Caco-2 (cell line): ENCODE results near the gene GLE1. TPM values are rescaled to one million over a fixed set of nuclear protein-coding genes. Genes with fewer than 3 reads are reported as not detected.

Source experiments
- BruUV-seq: library from RNA; stranded (reverse); fragments of 400-500 nt; replicated peaks from 2 replicates; lab custom pipeline; 2021; lab: Mats Ljungman, UMichigan
- CTCF ChIA-PET: fragments of 300-600 bp; sonication (Branson Sonifier 250); formaldehyde crosslinking; loops from one replicate; lab custom pipeline; 2022; ENCODE audit warnings: antibody characterized with exemption; lab: Charles Lee
- POLR2A ChIA-PET: fragments of 300-600 bp; sonication (Branson Sonifier 250); formaldehyde crosslinking; loops from one replicate; lab custom pipeline; 2022; ENCODE audit warnings: antibody characterized with exemption; lab: Charles Lee
- DNase-seq, 2 experiments: peaks; one replicate each; pipeline versions ENCODE4 v3.0.0 to v3.0.0-alpha.2; 2020 to 2022
- H3K27me3 ChIP-seq: replicated peaks from 2 replicates; pipeline ENCODE4 v1.6.0; 2011; ENCODE audit warnings: low read length; ENCODE audit not compliant: control insufficient read depth, insufficient read depth
- H3K36me3 ChIP-seq: 2 replicates; pipeline ENCODE4 v1.5.1; 2011; ENCODE audit warnings: low read length; ENCODE audit not compliant: control insufficient read depth, insufficient read depth
- H3K4me1 ChIP-seq: fragments of 250-450 bp; sonication (Bioruptor Pico); 2 replicates; pipeline ENCODE4 v1.5.1; 2020; ENCODE audit warnings: mild to moderate bottlenecking
- H3K4me3 ChIP-seq: 2 replicates; pipeline ENCODE4 v1.5.1; 2011; ENCODE audit warnings: low read depth, mild to moderate bottlenecking, control low read depth, low read length
- H3K9me3 ChIP-seq: fragments of 250-450 bp; sonication (Bioruptor Pico); 2 replicates; pipeline ENCODE4 v1.5.1; 2020; ENCODE audit warnings: mild to moderate bottlenecking, moderate library complexity
- H3K27ac Mint-ChIP-seq: one replicate; pipeline ENCODE4 v1.8.0; 2022; ENCODE audit warnings: mixed read lengths; ENCODE audit not compliant: unreplicated experiment
- H3K27me3 Mint-ChIP-seq: one replicate; pipeline ENCODE4 v1.8.0; 2022; ENCODE audit warnings: mixed read lengths; ENCODE audit not compliant: insufficient read depth, unreplicated experiment
- H3K36me3 Mint-ChIP-seq: one replicate; pipeline ENCODE4 v1.8.0; 2022; ENCODE audit warnings: mild to moderate bottlenecking, mixed read lengths; ENCODE audit not compliant: insufficient read depth, unreplicated experiment
- H3K4me1 Mint-ChIP-seq: one replicate; pipeline ENCODE4 v1.8.0; 2022; ENCODE audit warnings: low read depth, mixed read lengths; ENCODE audit not compliant: unreplicated experiment
- H3K4me3 Mint-ChIP-seq: one replicate; pipeline ENCODE4 v1.8.0; 2022; ENCODE audit warnings: mild to moderate bottlenecking, moderate library complexity, mixed read lengths; ENCODE audit not compliant: unreplicated experiment
- H3K9me3 Mint-ChIP-seq: one replicate; pipeline ENCODE4 v1.8.0; 2022; ENCODE audit warnings: mixed read lengths; ENCODE audit not compliant: unreplicated experiment
- intact Hi-C: fragments of 100-400 bp; cut with micrococcal nuclease; formaldehyde crosslinking; loops from one replicate; pipeline ENCODE4 v1.10.0; 2022; ENCODE audit not compliant: unreplicated experiment
- total RNA-seq: library from RNA; stranded (reverse); gene quantifications from 2 replicates; pipeline ENCODE4 v1.2.3, GENCODE V29; 2022
- TF ChIP-seq, protein P1 (sequence below), 2 experiments: fragments of 200-600 bp in 1 of 2; IDR thresholded peaks; 1 replicate in 1 of 2; 2 replicates in 1 of 2; pipeline versions ENCODE4 v1.5.1 to v1.8.0; 2011 to 2022; ENCODE audit warnings: antibody characterized with exemption in 1 of 2, control low read depth in 1 of 2, inconsistent platforms in 1 of 2, low read depth in 1 of 2, low read length in 1 of 2, mild to moderate bottlenecking in 1 of 2, moderate library complexity in 1 of 2; ENCODE audit not compliant: insufficient read depth in 1 of 2, severe bottlenecking in 1 of 2, unreplicated experiment in 1 of 2

Gene GLE1
- total RNA-seq, 1 experiment from 2014 or later = 30.4 TPM

DNA sequence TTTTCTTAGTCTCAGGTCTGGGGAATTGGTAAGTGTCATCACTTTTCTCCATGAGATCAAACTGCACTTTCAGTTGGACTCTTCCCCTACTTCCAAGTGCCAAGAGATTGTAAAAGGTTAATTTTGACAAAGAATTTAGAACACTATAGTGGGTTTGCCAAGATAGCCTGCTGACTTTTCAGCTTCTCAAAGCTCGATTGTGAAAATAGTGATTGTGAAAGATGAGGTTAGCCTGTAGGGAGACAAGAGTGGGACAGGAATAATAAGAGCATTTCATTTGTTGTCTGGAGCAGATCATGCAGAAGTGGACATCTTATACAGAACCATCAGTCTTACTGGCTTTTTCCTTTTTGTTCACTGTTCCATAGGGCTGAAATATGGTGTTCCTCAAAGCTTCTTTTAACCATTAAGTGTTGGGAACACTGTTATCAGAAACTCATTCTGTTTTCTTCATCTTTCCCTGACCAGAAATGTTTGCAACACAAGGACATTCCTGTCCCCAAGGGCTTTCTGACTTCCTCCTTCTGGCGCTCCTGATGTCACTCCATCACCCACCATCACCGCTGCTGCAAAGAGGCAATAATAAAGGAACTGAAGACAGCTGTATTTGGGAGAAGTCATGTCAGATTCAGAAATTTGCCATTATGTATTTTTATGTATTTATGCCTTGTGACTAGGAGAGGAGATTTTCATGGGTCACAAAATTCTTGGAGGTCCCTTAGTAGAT lies 36.3 kb downstream of the GLE1 start:
- ChIA-PET CTCF (no interaction called here), POLR2A (no interaction called here)
- Mint-ChIP-seq H3K27ac (no peak overlapping the region), H3K27me3 (no peaks in the 10 kb centered on the region), H3K9me3 (no peaks in the 10 kb centered on the region), H3K36me3 (peaks cover 39% of the 10 kb centered on the region), H3K4me1 (no peaks in the 10 kb centered on the region), H3K4me3 (no peak overlapping the region)
- no TSS peak for BruUV-seq
- Histone ChIP-seq H3K27me3 (no peaks in the 10 kb centered on the region), H3K4me1 (no peaks in the 10 kb centered on the region), H3K9me3 (no peaks in the 10 kb centered on the region), H3K36me3 (no peaks in the 10 kb centered on the region; the same call in 1 of the 2 replicates), H3K4me3 (no peak overlapping the region)
- intact Hi-C loops = no loop called here
- no peak for DNase-seq
- TF ChIP-seq, protein P1, sequence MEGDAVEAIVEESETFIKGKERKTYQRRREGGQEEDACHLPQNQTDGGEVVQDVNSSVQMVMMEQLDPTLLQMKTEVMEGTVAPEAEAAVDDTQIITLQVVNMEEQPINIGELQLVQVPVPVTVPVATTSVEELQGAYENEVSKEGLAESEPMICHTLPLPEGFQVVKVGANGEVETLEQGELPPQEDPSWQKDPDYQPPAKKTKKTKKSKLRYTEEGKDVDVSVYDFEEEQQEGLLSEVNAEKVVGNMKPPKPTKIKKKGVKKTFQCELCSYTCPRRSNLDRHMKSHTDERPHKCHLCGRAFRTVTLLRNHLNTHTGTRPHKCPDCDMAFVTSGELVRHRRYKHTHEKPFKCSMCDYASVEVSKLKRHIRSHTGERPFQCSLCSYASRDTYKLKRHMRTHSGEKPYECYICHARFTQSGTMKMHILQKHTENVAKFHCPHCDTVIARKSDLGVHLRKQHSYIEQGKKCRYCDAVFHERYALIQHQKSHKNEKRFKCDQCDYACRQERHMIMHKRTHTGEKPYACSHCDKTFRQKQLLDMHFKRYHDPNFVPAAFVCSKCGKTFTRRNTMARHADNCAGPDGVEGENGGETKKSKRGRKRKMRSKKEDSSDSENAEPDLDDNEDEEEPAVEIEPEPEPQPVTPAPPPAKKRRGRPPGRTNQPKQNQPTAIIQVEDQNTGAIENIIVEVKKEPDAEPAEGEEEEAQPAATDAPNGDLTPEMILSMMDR (IDR thresholded peaks at IDR 0.05; ENCODE audit: insufficient read depth in 1 of 2, low read depth in 1 of 2, low read length in 1 of 2, severe bottlenecking in 1 of 2, unreplicated experiment in 1 of 2) = no peak

DNA sequence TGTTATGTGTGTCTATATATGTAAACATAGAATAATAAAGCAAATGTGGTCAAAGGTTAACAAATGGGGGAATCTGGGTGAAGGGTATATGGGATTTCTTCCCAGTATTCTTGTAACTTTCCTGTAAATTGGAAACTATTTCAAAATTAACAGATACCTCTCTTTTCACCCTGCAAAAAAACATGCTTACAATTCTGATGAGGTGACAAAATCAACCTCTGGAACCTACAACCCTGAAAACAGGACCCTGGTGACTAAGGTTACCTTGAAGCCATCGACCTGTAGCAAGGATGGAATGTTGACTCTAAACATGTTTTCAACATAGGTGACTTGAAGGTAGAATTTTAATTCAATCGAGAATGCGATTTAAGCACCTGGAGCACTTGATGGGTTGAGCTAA lies 42.0 kb downstream of the GLE1 start:
- Histone ChIP-seq H3K27me3 (no peaks in the 10 kb centered on the region), H3K4me1 (0 out of 2 replicates have a peak, but pooled peaks cover 3% of the 10 kb centered on the region), H3K9me3 (no peaks in the 10 kb centered on the region), H3K4me3 (no peak overlapping the region), H3K36me3 (no peaks in the 10 kb centered on the region)
- BruUV-seq = no TSS peak
- DNase-seq = no peak
- H3K27ac Mint-ChIP-seq = no peak overlapping the region
- peaks cover 2% of the 10 kb centered on the region for H3K4me1 Mint-ChIP-seq
- intact Hi-C loops = no loop called here
- CTCF ChIA-PET = no interaction called here
- H3K27me3 Mint-ChIP-seq = no peaks in the 10 kb centered on the region
- no peak overlapping the region for H3K4me3 Mint-ChIP-seq
- POLR2A ChIA-PET = no interaction called here
- H3K36me3 Mint-ChIP-seq = peaks cover 8% of the 10 kb centered on the region
- H3K9me3 Mint-ChIP-seq = no peaks in the 10 kb centered on the region
- TF ChIP-seq, protein P1 (IDR thresholded peaks at IDR 0.05; ENCODE audit: insufficient read depth in 1 of 2, low read depth in 1 of 2, low read length in 1 of 2, severe bottlenecking in 1 of 2, unreplicated experiment in 1 of 2) = no peak

DNA sequence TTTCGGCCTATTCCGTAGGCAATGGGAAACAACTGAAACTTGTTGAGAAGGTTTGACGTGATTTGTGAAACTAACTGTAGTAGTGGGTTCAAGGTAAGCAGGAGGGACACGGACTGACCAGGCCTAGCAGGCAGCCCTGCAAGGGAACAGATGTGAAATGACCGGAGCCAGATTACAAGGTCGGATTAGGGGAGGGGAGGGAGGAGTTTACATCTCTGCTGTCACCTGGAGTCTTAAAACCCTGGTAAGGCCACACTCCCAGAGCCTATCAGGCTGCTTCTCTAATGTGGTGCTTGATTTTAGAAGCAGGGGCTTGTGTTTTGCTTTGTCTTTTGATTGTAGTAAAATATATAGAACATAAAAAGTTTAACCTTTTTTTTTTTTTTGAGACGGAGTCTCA lies 44.4 kb downstream of the GLE1 start:
- Mint-ChIP-seq H3K27ac (no peak overlapping the region), H3K4me3 (no peak overlapping the region), H3K36me3 (no peaks in the 10 kb centered on the region), H3K9me3 (no peaks in the 10 kb centered on the region), H3K4me1 (peaks cover 8% of the 10 kb centered on the region), H3K27me3 (no peaks in the 10 kb centered on the region)
- POLR2A ChIA-PET = no interaction called here
- intact Hi-C loops = no loop called here
- BruUV-seq = no TSS peak
- no peak for DNase-seq
- Histone ChIP-seq H3K9me3 (no peaks in the 10 kb centered on the region), H3K4me3 (no peak overlapping the region), H3K27me3 (no peaks in the 10 kb centered on the region), H3K36me3 (no peaks in the 10 kb centered on the region), H3K4me1 (peaks cover 6% of the 10 kb centered on the region; the same call in 1 of the 2 replicates)
- TF ChIP-seq, protein P1 (IDR thresholded peaks at IDR 0.05; ENCODE audit: insufficient read depth in 1 of 2, low read depth in 1 of 2, low read length in 1 of 2, severe bottlenecking in 1 of 2, unreplicated experiment in 1 of 2) = no peak
- CTCF ChIA-PET = no interaction called here
